Naive thymus-derived CD4-positive, alpha-beta T cell (primary cell): ENCODE results near the gene TRMT2A. TPM values are rescaled to one million over a fixed set of nuclear protein-coding genes. Genes with fewer than 3 reads are reported as not detected.

Source experiments
- ATAC-seq: fragments of 150-1000 bp; cut with Tn5 transposase; 2 replicates; pipeline ENCODE4 v1.10.0; 2021; ENCODE audit warnings: mild to moderate bottlenecking, moderate library complexity
- CTCF ChIA-PET: fragments of 350-600 bp; sonication (Branson Sonifier 250); formaldehyde crosslinking; loops from one replicate; lab custom pipeline; 2021; ENCODE audit warnings: antibody characterized with exemption; lab: Charles Lee
- POLR2A ChIA-PET: fragments of 350-600 bp; sonication (Branson Sonifier 250); formaldehyde crosslinking; loops from one replicate; lab custom pipeline; 2021; ENCODE audit warnings: antibody characterized with exemption, inconsistent platforms; lab: Charles Lee
- DNase-seq, 9 donors: peaks; one replicate each; pipeline versions ENCODE4 v3.0.0 to v3.0.0-alpha.2; 2020 to 2022; ENCODE audit warnings: mixed read lengths in 1 of 9
- H3K27ac ChIP-seq: one replicate; pipeline ENCODE4 v1.7.0; 2013; ENCODE audit warnings: mild to moderate bottlenecking, low read depth, low read length, moderate library complexity
- H3K27me3 ChIP-seq, 2 donors: one replicate each; pipeline ENCODE4 v1.7.0; 2013; ENCODE audit warnings: low read length in 2 of 2, mild to moderate bottlenecking in 2 of 2, moderate library complexity in 2 of 2; ENCODE audit not compliant: control insufficient read depth in 2 of 2, insufficient read depth in 2 of 2
- H3K36me3 ChIP-seq, 3 experiments: 1 replicate in 2 of 3; 2 replicates in 1 of 3; pipeline ENCODE4 v1.7.0; 2013; ENCODE audit warnings: low read length in 3 of 3, mild to moderate bottlenecking in 3 of 3, moderate library complexity in 1 of 3; ENCODE audit not compliant: insufficient read depth in 3 of 3, control insufficient read depth in 2 of 3
- H3K4me1 ChIP-seq, 2 donors: one replicate each; pipeline ENCODE4 v1.7.0; 2013; ENCODE audit warnings: low read length in 2 of 2, mild to moderate bottlenecking in 2 of 2, moderate library complexity in 1 of 2; ENCODE audit not compliant: control insufficient read depth in 2 of 2, insufficient read depth in 2 of 2
- H3K4me3 ChIP-seq: 2 replicates; pipeline ENCODE4 v1.7.0; 2013; ENCODE audit warnings: mild to moderate bottlenecking, low read length
- H3K9me3 ChIP-seq, 3 experiments: 1 replicate in 2 of 3; 2 replicates in 1 of 3; pipeline ENCODE4 v1.7.0; 2013; ENCODE audit warnings: low read length in 3 of 3; ENCODE audit not compliant: control insufficient read depth in 2 of 3
- H3K27ac Mint-ChIP-seq, 9 donors: one replicate each; pipeline ENCODE4 v1.8.0; 2020 to 2022; ENCODE audit warnings: mixed read lengths in 9 of 9, mild to moderate bottlenecking in 8 of 9, moderate library complexity in 5 of 9, inconsistent platforms in 2 of 9
- H3K27me3 Mint-ChIP-seq, 5 donors: one replicate each; pipeline ENCODE4 v1.8.0; 2021 to 2022; ENCODE audit warnings: mixed read lengths in 5 of 5, mild to moderate bottlenecking in 1 of 5
- H3K36me3 Mint-ChIP-seq, 5 donors: one replicate each; pipeline ENCODE4 v1.8.0; 2020 to 2022; ENCODE audit warnings: mixed read lengths in 5 of 5, mild to moderate bottlenecking in 3 of 5, inconsistent platforms in 1 of 5
- H3K4me1 Mint-ChIP-seq, 7 donors: one replicate each; pipeline ENCODE4 v1.8.0; 2020 to 2022; ENCODE audit warnings: mixed read lengths in 7 of 7, mild to moderate bottlenecking in 3 of 7, inconsistent platforms in 1 of 7
- H3K4me3 Mint-ChIP-seq, 10 donors: one replicate each; pipeline ENCODE4 v1.8.0; 2020 to 2022; ENCODE audit warnings: mild to moderate bottlenecking in 10 of 10, mixed read lengths in 10 of 10, moderate library complexity in 6 of 10, inconsistent platforms in 2 of 10
- H3K9me3 Mint-ChIP-seq, 11 donors: one replicate each; pipeline ENCODE4 v1.8.0; 2020 to 2022; ENCODE audit warnings: mixed read lengths in 11 of 11, mild to moderate bottlenecking in 4 of 11, inconsistent platforms in 1 of 11, moderate library complexity in 1 of 11
- intact Hi-C, 2 donors: fragments of 100-400 bp; cut with micrococcal nuclease; formaldehyde crosslinking; loops; one replicate each; pipeline ENCODE4 v1.15.1; 2023
- polyA plus RNA-seq, 2 donors: library from polyadenylated mRNA; unstranded; fragments of 300-500 nt; fragmentation: Illumina TruSeq; gene quantifications; one replicate each; pipeline ENCODE4 v1.2.3, GENCODE V29; 2021
- total RNA-seq, 6 experiments: library from RNA in 5 of 6; stranded (reverse) in 5 of 6; gene quantifications; 1 replicate in 5 of 6; 2 replicates in 1 of 6; pipeline ENCODE4 v1.2.3 and lab custom pipeline; 2021 to 2026

TRMT2A gene
- total and polyA plus RNA-seq, 7 experiments from 2014 or later, result 30.0 to 134 (median 94.7) TPM

- Mint-ChIP-seq H3K36me3 (peaks cover 0 to 8% (median 0%) of the 10 kb centered on the region in 5 donors), H3K4me3 (peak overlapping the region in 2 of 10 donors; percentile 19 to 71), H3K27me3 (no peaks in the 10 kb centered on the region), H3K9me3 (no peaks in the 10 kb centered on the region), H3K27ac (peak overlapping the region in 1 of 9 donors; percentile 38), H3K4me1 (peaks cover 15 to 46% (median 24%) of the 10 kb centered on the region in 7 donors)
- CTCF ChIA-PET, result no interaction called here
- POLR2A ChIA-PET, result no interaction called here
- no peak for DNase-seq
- no peaks in the 10 kb centered on the region for H3K27me3 ChIP-seq
- H3K9me3 ChIP-seq, result no peaks in the 10 kb centered on the region
- H3K4me1 ChIP-seq, result peaks cover 5 to 11% of the 10 kb centered on the region in 2 donors
- peaks cover 0 to 19% (median 0%) of the 10 kb centered on the region in 3 experiments for H3K36me3 ChIP-seq
- intact Hi-C loops, result no loop called here
- no peak overlapping the region for H3K27ac ChIP-seq
- no peak for ATAC-seq
- no peak overlapping the region for H3K4me3 ChIP-seq
These were observed 19.0 kb upstream of the TRMT2A start for GRCh38 chr22:20135806-20136602.

GRCh38 chr22:20135265-20135664 lies 18.2 kb upstream of the TRMT2A start:
- Histone ChIP-seq H3K36me3 (peaks cover 0 to 15% (median 0%) of the 10 kb centered on the region in 3 experiments), H3K4me3 (no peak overlapping the region), H3K27me3 (no peaks in the 10 kb centered on the region), H3K4me1 (peaks cover 8 to 17% of the 10 kb centered on the region in 2 donors), H3K27ac (no peak overlapping the region), H3K9me3 (no peaks in the 10 kb centered on the region)
- ChIA-PET POLR2A (no interaction called here), CTCF (no interaction called here)
- intact Hi-C loops, result no loop called here
- Mint-ChIP-seq H3K36me3 (peaks cover 0 to 8% (median 0%) of the 10 kb centered on the region in 5 donors), H3K27ac (no peak overlapping the region), H3K4me3 (peak overlapping the region in 2 of 10 donors; percentile 9 to 71), H3K4me1 (peaks cover 15 to 46% (median 24%) of the 10 kb centered on the region in 7 donors), H3K9me3 (no peaks in the 10 kb centered on the region), H3K27me3 (no peaks in the 10 kb centered on the region)
- DNase-seq, result no peak
- ATAC-seq, result no peak

DNA sequence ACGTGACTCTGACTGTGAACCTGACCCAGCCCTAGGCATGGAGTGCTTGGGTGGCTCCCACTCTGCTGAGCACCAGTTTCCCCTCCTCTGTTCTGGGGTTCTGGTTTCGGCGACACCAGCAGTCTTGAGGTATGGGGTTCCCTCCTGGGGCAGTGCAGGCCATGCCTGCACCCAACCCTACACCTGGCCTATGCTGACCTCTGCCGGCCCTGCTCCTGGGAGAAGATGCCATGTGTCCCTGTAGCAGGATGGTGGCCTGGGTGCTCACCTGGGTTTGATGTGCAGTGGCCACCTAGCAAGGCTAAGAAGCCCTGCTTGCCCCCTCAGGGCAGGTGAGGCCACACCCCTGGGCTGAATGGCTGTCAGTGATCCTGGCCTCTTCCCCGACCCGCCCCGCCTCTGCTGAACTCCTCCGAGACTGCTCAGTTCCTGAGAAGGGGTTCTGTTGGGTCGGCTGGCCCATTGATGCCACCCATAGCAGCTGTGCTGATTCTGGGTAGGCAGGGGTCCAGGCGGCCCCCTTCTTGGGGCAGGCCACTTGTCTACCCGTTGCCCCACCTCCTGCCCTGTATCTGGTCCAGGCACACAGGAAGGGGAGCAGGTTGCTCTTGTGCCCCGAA lies 17.0 kb upstream of the TRMT2A start:
- no peak overlapping the region for H3K27ac ChIP-seq
- ChIA-PET CTCF (no interaction called here), POLR2A (no interaction called here)
- H3K27me3 ChIP-seq, result no peaks in the 10 kb centered on the region
- H3K9me3 ChIP-seq, result no peaks in the 10 kb centered on the region
- peaks cover 14 to 20% of the 10 kb centered on the region in 2 donors for H3K4me1 ChIP-seq
- H3K27me3 Mint-ChIP-seq, result no peaks in the 10 kb centered on the region
- H3K4me3 ChIP-seq, result no peak overlapping the region
- H3K9me3 Mint-ChIP-seq, result no peaks in the 10 kb centered on the region
- DNase-seq (no peak), ATAC-seq (no peak)
- H3K4me1 Mint-ChIP-seq, result peaks cover 15 to 53% (median 32%) of the 10 kb centered on the region in 7 donors
- H3K36me3 ChIP-seq, result peaks cover 0 to 5% (median 0%) of the 10 kb centered on the region in 3 experiments
- peaks cover 0 to 2% (median 0%) of the 10 kb centered on the region in 5 donors for H3K36me3 Mint-ChIP-seq
- H3K4me3 Mint-ChIP-seq, result peak overlapping the region; percentile 26 to 83 (median 60)
- H3K27ac Mint-ChIP-seq, result peak overlapping the region in 4 of 9 donors; percentile 28 to 70 (median 46)
- intact Hi-C loops, result no loop called here

DNA sequence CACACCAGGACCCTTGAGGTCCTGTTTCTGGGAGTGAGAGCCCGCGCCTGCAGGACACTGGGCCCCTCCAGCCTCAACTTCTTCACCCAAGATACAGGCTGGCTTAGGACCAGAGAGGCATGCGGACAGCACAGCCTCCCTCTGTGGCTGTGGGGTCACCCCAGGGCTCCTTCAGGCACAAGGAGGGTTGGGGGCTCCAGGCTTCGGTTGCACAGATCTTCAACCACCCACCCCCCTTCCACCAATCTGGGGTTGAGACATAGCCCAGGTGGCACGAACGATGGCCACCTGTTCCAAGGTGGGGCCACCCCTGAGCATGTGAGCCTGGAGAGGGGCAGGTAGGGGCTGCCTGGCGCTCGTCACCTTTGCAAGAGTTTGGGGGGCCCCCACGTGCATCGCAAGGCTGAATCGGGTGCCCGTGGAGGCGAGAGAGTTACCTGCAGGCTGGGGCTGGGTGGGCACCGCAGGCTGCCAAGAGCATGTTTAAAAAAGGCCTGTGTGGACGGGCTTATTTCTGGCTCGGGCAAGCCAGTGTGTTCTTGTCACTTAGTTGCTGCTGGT lies 15.7 kb upstream of the TRMT2A start:
- no peaks in the 10 kb centered on the region for H3K27me3 ChIP-seq
- Mint-ChIP-seq H3K27me3 (no peaks in the 10 kb centered on the region), H3K4me3 (peak overlapping the region; percentile 62 to 83 (median 74)), H3K36me3 (no peaks in the 10 kb centered on the region), H3K27ac (peak overlapping the region in 6 of 9 donors; percentile 28 to 70 (median 54)), H3K9me3 (no peaks in the 10 kb centered on the region), H3K4me1 (peaks cover 10 to 45% (median 29%) of the 10 kb centered on the region in 7 donors)
- intact Hi-C loops, result no loop called here
- ChIA-PET POLR2A (no interaction called here), CTCF (no interaction called here)
- DNase-seq, result no peak
- H3K9me3 ChIP-seq, result no peaks in the 10 kb centered on the region
- H3K36me3 ChIP-seq, result peaks cover 0 to 3% (median 0%) of the 10 kb centered on the region in 3 experiments
- peaks cover 14 to 20% of the 10 kb centered on the region in 2 donors for H3K4me1 ChIP-seq
- H3K4me3 ChIP-seq, result peak overlapping the region; percentile 48
- H3K27ac ChIP-seq, result peak overlapping the region; percentile 64
- ATAC-seq, result no peak

- CTCF ChIA-PET, result no interaction called here
- peak overlapping the region; percentile 64 for H3K27ac ChIP-seq
- H3K27me3 ChIP-seq, result no peaks in the 10 kb centered on the region
- ATAC-seq (no peak), DNase-seq (peak in 2 of 9 donors; percentile 15 to 44)
- peak overlapping the region; percentile 62 to 83 (median 74) for H3K4me3 Mint-ChIP-seq
- H3K4me1 Mint-ChIP-seq, result peaks cover 5 to 41% (median 29%) of the 10 kb centered on the region in 7 donors
- peaks cover 0 to 2% (median 0%) of the 10 kb centered on the region in 5 donors for H3K36me3 Mint-ChIP-seq
- H3K9me3 Mint-ChIP-seq, result peaks cover 0 to 2% (median 0%) of the 10 kb centered on the region in 11 donors
- peaks cover 0 to 3% (median 0%) of the 10 kb centered on the region in 3 experiments for H3K36me3 ChIP-seq
- intact Hi-C loops, result loop anchor here (1.0 kb wide), 6 partner anchors 15 to 116 kb away; partner anchors contain the start of genes TRMT2A (in 2 of the 2), ARVCF (in 1 of the 2), DGCR8 (in 1 of the 2) and TANGO2 (in 1 of the 2)
- H3K9me3 ChIP-seq, result no peaks in the 10 kb centered on the region
- peaks cover 14 to 20% of the 10 kb centered on the region in 2 donors for H3K4me1 ChIP-seq
- POLR2A ChIA-PET, result no interaction called here
- peak overlapping the region in 2 of 9 donors; percentile 9 to 43 for H3K27ac Mint-ChIP-seq
- H3K27me3 Mint-ChIP-seq, result no peaks in the 10 kb centered on the region
- peak overlapping the region; percentile 48 for H3K4me3 ChIP-seq
These were observed 15.0 kb upstream of the TRMT2A start for GRCh38 chr22:20131859-20132685.

DNA sequence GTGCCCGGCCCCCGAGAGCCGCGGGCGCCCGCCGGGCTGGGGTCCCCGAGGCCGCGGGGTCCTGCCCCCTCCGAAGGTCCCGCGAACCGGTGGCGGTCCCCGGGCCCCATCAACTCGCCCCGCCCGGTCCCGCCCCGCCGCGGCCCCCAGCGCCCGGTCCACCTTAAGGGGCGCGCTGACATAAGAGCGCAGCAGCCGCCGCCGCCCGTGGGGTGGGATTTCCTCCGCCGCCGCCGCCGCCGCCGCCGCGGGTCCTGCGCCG lies 14.5 kb upstream of the TRMT2A start, which contains the start of gene ZDHHC8:
TSS of gene ZDHHC8 (plus strand) at position 208 of the 262 bp plus-strand sequence. CDS start 144 bp downstream, outside the sequence.
- intact Hi-C loops, result loop anchor here (1.0 kb wide), 6 partner anchors 14 to 115 kb away; partner anchors contain the start of genes TRMT2A (in 2 of the 2), ARVCF (in 1 of the 2), DGCR8 (in 1 of the 2) and TANGO2 (in 1 of the 2)
- Mint-ChIP-seq H3K27ac (peak within 1 kb of the TSS in 7 of 9 donors; percentile 9 to 82 (median 65)), H3K27me3 (no peaks in the 10 kb centered on the region), H3K36me3 (peaks cover 0 to 2% (median 0%) of the 10 kb centered on the region in 5 donors), H3K4me1 (peaks cover 5 to 38% (median 27%) of the 10 kb centered on the region in 7 donors), H3K9me3 (peaks cover 0 to 2% (median 0%) of the 10 kb centered on the region in 11 donors), H3K4me3 (peak within 1 kb of the TSS; percentile 62 to 83 (median 74))
- peaks cover 14 to 20% of the 10 kb centered on the region in 2 donors for H3K4me1 ChIP-seq
- CTCF ChIA-PET, result no interaction called here
- H3K27me3 ChIP-seq, result no peaks in the 10 kb centered on the region
- POLR2A ChIA-PET, result interaction anchor here (0.8 to 3.1 kb wide), 2 partner anchors 13 to 16 kb away, joined by 4 to 29 read pairs; partner anchors contain the start of genes RANBP1 and TRMT2A
- peak within 1 kb of the TSS; percentile 91 for H3K27ac ChIP-seq
- DNase-seq (peak in 8 of 9 donors; percentile 14 to 55 (median 30)), ATAC-seq (peak; percentile 79)
- peaks cover 0 to 6% (median 0%) of the 10 kb centered on the region in 3 experiments for H3K36me3 ChIP-seq
- peak within 1 kb of the TSS; percentile 73 for H3K4me3 ChIP-seq
- H3K9me3 ChIP-seq, result no peaks in the 10 kb centered on the region
